Measurements from ENCODE around the gene KREMEN1.

- no peak for TF ChIP-seq CTCF (conservative IDR thresholded peaks at IDR 0.05; ENCODE audit: low read depth, low read length)
- no peak for TF ChIP-seq EZH2 (IDR thresholded peaks at IDR 0.05; ENCODE audit: low read length, unreplicated experiment)
- TF ChIP-seq EZH2phosphoT487 (IDR thresholded peaks at IDR 0.05; ENCODE audit: borderline replicate concordance, low read length): no peak
Observed at GRCh38 chr22:29108137-29108536, 35.3 kb downstream of the KREMEN1 start.

Data from PC-3 (cell line).